Left kidney (tissue), 2 donors: Measurements from ENCODE around the gene PHKG1. TPM values are rescaled to one million over a fixed set of nuclear protein-coding genes. Genes with fewer than 3 reads are reported as not detected.
"Not testable (repeated sequence)": the region's sequence is repeated elsewhere in the genome, so short reads cannot be mapped to it uniquely, and the experiment has no call there.

Experiments
- DNase-seq: peaks from one replicate; pipeline ENCODE4 v3.0.0-alpha.2; 2013
- polyA plus RNA-seq: library from polyadenylated mRNA; unstranded; fragments of 120-200 nt; gene quantifications from one replicate; pipeline ENCODE4 v1.2.1, GENCODE V29; 2013; ENCODE audit not compliant: insufficient read length

PHKG1 gene
- polyA plus RNA-seq, 1 donor: 2.9 TPM

DNA sequence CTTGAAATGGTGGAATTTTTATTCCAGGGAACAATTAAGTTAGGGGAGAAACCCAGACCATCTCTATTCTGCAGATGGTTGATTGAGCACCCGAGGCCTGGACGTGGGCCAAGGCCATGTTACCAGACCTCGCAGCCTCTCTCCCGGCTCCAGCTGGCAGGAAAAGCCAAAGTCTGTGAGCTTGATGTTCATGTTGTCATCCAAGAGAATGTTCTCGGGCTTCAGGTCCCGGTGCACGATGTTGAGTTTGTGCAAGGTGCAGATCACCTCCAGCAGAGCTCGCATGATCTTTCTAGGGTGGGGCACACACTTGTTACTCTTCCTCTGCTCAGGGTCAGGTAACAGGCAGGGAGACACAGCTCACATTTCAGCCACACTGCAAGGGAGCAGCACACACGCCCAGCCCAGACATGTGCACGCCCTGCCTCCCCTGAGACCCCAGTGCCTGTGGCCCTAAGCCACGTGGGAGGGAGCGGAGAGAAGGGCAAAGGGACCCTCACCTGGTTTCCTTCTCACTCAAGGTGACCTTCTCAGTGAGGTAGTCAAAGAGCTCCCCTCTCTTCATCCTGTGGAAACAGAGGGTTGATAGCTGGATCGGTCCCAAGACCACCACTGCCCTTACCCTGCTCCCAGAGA is 9.5 kb downstream of the PHKG1 start:
- DNase-seq: no peak

DNA sequence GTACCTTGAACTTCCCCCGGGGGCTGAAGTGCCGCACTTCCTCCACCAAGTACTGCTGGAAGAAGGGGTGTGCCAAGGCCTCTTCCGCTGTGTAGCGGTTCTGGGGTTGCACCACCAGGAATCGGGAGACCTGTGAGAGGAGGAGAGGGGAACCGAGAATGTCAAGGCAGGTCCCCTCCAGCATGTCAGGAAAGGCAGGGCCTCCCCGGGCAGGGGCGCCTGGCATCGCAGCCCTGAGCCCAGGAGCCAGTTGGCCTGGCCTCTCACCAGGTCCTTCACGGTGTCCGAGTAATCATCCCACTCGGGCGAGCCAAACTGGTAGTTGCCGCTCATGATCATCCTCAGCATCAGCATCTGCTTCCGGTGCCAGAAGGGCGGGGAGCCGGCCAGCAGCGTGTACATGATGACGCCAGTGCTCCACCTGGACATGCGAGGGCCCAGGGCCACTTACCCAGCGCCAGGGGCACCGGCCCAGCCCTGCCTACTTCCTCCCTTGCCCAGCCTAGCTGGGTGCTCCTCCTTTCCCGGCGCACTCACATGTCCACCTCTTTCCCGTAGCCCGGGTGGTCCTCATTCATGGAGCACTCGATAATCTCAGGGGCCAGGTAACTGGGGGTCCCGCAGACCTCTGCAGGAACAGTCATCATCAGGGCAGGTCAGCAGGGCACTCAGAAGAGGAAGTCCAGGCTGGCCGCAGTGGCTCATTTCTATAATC is 11.0 kb downstream of the PHKG1 start:
- no peak for DNase-seq

DNA sequence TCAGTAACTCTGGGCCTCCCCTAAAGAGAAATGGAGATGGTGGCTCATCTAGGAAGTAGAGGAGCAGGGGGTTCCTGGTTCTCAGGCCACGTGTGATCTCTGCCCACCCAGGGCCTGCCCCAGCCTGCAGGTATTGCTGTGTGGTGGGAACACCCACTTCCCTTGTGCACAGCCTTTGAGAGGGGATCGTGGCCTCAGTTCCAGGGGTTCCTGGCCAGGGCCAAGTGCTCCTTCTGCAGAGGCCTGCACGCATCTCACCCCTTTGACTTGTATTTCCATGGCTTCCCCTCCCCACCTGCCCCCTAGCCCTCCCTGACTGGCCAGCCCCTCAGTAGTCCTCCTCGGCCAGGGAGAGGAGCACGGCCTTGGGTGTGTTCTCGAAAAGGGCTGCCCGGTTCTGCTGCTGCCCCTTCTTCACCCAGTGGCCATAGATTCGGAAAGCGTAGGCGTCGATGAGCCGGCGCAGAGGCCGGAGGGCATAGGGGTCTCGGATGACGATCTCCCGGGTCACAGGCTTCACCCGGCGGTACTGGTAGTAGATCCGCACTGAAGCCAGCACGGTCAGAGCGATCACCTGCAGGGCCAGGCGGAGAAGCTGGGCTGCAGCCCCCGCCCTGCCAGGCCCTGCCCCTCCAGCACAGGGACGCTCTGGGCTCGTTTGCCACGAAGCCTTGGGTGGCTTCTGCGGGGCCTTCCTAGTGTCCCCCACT is 11.9 kb downstream of the PHKG1 start:
- DNase-seq: not testable (repeated sequence)

DNA sequence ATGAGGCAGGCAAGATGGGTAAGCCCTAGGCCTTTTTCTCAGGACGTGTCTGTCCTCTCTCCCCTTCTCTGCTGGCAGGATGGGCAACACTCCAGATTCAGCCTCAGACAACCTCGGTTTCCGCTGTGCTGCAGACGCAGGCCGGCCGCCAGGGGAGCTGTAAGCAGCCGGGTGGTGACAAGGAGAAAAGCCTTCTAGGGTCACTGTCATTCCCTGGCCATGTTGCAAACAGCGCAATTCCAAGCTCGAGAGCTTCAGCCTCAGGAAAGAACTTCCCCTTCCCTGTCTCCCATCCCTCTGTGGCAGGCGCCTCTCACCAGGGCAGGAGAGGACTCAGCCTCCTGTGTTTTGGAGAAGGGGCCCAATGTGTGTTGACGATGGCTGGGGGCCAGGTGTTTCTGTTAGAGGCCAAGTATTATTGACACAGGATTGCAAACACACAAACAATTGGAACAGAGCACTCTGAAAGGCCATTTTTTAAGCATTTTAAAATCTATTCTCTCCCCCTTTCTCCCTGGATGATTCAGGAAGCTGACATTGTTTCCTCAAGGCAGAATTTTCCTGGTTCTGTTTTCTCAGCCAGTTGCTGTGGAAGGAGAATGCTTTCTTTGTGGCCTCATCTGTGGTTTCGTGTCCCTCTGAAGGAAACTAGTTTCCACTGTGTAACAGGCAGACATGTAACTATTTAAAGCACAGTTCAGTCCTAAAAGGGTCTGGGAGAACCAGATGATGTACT is 13.1 kb downstream of the PHKG1 start:
- no peak for DNase-seq

DNA sequence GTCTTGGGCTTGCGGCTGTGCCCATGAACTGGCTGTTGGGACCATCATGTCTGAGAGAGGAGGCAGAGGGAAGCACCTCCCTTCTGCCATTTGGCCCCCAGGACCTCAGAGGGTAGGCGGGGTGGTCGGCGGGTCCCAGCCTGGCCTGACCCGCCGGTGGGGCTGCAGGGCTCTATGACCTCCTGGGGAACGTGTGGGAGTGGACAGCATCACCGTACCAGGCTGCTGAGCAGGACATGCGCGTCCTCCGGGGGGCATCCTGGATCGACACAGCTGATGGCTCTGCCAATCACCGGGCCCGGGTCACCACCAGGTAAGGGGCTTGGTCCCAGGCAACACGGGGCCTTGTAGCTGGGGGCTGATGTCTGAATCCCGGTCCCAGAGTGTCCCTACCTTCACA is 14.6 kb downstream of the PHKG1 start:
- no peak for DNase-seq

DNA sequence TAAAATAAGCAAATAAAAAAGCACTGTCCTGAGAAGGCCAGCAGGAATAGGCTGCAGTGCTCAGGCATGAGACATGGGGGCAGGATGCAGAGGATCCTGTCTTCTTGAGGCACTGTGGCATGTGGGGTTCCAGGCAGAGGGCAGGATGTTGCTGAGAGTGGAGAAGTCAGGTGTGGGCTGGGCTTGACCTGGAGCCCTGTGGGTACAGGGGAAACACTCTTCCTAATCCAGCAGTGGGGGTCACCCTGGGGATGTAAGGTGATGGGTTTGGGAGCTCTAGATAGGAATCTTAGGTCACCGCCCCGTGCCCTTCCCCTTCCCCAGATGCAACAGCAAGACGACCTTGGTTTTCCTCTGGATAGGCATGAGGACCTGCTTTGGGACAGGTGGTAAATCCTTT is 15.1 kb downstream of the PHKG1 start:
- no peak for DNase-seq

DNA sequence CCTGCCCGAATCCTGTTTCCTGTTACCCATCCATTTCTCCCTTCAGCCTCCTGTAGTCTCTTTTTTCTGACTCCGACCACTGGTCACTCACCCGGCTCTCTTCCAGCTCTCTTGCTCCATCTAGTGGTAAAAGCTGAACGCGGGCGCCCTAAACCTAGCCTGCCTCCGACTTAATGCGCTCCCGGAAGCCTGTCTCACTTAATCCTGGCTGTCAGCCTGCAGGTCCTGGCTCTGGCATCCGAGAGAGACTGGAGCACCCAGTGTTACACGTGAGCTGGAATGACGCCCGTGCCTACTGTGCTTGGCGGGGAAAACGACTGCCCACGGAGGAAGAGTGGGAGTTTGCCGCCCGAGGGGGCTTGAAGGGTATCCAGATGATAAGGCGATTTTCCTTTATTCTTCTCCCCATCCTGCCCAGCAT is 18.4 kb downstream of the PHKG1 start:
- DNase-seq: peak; percentile 84

DNA sequence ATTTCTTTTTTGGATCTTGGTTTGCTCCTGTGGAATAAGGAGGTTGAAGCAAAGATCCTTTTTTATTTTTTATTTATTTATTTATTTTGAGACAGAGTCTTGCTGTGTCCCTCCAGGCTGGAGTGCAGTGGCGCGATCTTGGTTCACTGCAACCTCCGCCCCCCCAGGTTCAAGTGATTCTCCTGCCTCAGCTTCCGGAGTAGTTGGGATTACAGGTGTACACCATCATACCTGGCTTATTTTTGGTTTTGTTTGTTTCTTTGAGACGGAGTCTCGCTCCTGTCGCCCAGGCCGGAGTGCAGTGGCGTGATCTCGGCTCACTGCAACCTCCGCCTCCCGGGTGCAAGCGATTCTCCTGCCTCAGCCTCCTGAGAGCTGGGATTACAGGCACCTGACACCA is 26.4 kb downstream of the PHKG1 start:
- not testable (repeated sequence) for DNase-seq

DNA sequence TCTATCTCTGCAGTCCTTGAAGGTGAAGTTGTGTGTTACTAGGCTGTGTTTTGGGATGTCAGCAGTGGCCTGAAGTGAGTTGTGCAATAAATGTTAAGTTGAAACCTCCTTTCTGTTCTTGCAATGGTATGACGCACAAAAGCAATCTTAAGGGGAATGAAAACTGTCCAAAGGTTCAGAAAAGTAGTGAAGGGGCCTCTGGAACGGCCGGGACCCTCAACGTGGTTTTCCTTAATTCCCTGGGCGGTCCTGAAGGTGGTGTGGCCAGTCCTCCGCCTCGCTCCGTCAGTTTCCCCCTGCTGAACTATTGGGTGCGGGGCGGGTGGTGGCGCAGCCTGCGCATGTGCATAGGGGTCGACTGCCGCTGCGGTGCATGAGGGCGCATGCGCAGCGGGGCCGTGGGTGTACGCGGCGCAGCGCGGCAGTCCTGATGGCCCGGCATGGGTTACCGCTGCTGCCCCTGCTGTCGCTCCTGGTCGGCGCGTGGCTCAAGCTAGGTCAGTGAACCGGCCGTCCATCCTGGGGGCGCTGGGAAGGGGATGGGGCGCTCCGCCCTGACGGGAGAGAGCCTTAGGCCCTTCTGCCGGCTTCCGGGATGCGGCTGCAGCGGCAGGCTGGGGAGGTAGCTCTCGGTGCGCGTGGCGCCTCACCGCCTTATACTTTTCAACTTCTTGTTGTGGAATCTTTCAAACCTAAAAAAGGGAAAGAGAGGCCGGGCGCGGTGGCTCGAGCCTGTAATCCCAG is 28.7 kb downstream of the PHKG1 start, which contains the start of gene SUMF2:
SUMF2 (plus strand) TSS at position 405 of the 744 bp plus-strand sequence; CDS start at position 431, 26 bp downstream.
- peak; percentile 90 for DNase-seq

DNA sequence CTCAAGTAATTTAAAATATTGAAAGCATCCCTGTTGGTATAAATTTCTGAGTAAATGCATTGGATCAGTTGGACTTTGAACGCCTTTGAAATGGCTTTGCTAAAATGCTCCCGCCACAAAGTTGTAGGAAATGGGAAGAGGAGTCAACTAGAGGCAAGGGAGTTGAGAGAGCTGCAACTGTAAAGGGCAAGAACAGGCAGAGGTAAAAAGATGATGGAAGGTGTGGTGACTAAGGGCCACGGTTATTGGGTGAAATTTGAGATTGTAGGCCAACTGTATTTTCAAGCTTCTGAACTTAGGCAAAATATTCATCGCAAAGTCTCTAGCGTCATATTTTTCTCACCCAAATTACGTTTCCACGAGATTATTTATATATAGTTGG is 29.3 kb downstream of the PHKG1 start:
- DNase-seq: no peak

DNA sequence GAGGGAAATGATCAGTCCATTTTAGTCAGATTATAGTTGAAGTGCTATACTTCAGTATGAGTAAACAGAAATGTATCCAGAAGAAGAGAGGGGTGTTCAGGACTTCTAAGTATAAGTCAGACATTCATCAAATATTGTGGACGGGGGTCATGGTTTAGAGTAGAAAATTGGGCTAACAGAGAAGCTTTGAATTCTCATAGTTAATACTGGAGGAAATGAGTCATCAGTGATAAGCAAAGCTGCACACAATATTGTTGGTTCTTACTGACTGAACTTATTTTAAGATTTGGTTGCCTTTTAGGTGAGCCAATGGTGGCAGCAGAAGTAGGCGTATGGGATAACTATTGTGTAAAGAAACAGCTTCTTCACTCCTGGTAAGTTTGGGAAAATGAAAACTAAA is 30.4 kb downstream of the PHKG1 start:
- no peak for DNase-seq

DNA sequence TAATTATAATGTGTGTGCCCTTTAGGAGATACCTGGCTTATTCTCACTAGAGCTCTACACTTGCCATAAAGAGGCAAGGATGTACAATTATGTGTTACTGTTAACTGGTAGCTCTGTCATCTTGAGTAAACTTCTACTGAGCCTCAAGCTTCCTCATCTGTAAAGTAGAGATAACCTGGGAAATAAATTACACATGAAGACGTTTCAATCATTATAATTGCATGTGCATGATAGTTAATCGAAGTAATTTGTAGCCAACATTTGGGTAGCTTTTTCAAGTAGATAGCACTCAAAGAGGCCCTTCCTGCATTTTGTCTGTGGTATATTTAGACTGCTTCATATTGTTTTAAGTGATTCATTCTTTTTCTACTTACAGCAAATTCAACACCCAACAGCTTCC is 38.8 kb downstream of the PHKG1 start:
- no peak for DNase-seq

DNA sequence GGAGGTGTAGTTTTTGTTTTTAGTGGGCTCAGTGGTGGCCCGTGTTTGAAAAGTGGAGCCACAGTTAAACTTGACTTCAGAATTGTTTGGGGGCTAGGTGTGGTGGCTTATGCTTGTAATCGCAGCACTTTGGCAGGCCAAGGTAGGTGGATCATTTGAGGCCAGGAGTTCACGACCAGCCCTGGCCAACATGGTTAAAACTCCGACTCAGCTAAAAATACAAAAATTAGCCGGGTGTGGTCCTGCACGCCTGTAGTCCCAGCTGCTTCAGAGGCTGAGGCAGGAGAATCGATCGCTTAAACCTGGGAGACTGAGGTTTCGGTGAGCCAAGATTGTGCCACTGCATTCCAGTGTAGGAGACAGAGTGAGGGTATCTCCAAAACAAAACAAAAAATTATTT is 39.4 kb downstream of the PHKG1 start:
- no peak for DNase-seq

DNA sequence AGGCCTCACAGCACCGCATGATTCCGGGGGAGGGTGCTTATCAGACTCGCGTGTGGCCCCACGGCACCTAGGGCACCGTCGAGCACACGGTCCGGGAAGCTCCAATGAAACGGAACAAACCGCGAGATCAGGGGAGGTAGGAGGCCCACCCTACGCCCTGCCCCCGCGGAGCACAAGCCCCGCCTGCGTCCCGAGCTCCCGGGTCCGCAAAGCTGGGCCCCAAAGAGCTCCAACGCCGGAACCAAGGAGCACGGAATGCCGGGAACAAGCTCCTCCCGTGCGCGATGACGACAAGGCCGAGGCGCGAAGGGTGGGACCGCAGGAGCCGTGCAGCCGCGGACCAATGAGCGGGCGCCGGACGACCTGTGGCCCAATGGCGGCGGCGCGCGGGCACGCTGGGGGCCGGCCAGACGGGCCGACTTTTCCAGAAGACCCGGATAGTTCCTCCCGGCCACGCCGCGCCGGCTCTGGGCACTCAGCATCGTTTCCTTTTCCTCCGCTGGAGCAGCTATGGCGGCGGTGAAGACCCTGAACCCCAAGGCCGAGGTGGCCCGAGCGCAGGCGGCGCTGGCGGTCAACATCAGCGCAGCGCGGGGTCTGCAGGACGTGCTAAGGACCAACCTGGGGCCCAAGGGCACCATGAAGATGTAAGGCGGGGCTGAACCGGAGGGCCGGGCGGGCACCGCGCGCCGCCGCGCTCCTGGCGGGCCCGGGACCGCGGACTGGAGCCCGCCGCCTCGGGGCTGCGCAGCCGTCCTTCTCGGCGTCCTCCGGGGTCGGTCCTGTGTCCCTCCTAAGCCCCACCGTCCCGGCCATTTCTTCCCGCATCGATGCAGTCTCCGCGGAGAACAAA is 41.2 kb downstream of the PHKG1 start, which contains the start of the genes CCT6A and PSPH:
CCT6A (plus strand) TSS at position 427 of the 853 bp plus-strand sequence; CDS start at position 511, 84 bp downstream.
PSPH (minus strand) TSS at position 106 of the 853 bp plus-strand sequence. CDS start 30,232 bp downstream, outside the sequence.
- DNase-seq: peak; percentile 97

DNA sequence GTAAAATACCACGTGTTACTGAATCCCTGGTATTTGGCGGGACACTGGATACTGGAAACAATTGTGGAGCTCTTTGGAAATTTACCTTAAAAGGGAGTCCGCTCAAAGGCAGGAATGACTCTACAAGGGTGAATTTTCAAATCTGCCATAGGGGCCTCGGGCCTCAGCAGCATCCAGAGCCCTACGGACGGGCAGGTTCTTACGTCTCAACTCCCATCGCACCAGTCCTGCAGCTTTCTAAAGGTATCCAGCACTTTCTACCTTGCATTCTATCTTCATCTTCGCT is 41.8 kb downstream of the PHKG1 start:
- DNase-seq: no peak

DNA sequence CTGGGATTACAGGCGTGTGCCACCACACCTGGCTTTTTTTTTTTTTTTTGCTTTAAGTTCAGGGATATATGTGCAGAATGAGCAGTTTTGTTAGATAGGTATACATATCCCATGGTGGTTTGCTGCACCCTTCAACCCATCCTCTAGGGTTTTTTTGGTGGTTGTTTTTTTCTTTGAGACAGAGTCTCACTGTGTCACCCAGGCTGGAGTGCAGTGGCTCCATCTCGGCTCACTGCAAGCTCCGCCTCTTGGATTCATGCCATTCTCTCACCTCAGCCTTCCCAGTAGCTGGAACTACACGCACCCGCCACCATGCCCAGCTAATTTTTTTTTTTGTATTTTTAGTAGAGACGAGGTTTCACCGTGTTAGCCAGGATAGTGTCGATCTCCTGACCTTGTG is 44.0 kb downstream of the PHKG1 start:
- DNase-seq: not testable (repeated sequence)

DNA sequence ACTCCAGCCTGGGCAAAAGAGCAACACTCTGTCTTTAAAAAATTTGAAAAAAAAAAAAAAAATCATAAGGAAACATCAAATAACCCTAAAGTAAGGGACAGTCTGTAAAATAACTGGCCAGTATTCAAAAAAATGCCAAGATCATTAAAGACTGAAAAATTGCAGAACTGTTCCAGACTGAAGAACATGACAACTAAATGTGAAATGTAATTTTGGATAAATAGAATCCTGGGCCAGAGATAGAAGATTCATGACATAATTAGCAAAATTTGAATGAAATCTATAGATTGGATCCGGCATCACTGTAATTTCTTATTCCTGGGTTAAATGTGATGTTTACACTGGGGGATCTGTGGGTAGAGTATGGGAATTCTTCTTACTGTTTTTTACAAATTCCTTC is 44.5 kb downstream of the PHKG1 start:
- no peak for DNase-seq

DNA sequence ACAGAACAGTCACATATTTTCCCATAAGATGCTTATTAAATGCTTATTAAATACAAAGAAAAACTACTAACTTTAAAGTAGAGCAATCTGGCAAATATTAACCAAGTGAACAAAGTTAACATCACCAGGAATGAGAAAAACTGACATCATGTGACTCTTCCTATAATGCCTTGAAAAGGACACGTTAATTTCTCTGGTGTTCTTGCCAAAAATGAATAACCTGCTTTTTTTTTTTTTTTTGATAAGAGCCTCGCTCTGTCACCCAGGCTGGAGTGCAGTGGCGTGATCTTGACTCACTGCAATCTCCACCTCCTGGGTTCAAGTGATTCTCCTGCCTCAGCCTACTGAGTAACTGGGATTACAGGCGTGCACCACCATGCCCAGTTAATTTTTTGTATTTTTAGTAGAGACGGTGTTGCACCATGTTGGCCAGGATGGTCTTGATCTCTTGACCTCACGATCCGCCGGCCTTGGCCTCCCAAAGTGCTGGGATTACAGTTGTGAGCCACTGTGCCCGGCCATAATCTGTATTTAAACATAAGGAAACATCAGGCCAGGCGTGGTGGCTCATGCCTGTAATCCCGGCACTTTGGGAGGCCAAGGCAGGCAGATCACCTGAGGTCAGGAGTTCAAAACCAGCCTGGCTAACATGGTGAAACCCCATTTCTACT is 45.2 kb downstream of the PHKG1 start:
- not testable (repeated sequence) for DNase-seq

DNA sequence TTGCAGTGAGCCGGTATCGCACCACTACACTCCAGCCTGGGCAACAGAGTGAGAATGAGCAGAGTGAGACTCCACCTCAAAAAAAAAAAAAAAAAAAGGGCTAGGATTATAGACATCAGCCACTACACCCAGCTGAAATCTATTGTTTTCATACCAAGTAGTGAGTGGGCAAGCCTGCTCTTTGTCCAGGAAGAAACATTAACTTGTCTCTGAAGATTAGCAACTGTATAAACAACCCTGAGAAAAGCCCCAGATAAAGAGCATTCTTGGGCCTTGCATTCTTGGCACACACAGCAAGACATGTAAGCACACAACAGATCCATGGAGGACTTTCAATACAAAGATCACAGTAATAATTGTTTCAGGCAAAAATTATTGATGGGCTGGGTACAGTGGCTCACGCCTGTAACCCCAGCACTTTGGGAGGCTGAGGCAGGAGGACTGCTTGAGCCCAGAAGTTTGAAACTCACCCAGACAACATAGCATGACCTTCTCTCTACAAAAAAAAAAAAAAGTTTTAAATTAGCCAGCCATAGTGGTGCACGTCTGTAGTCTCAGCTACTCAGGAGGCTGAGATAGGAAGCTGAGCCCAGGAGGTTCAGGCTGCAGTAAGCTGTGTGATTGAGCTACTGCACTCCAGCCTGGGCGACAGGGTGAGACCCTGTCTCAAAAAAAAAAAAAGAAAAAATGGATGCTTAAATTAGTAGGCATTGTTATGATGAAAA is 45.9 kb downstream of the PHKG1 start:
- peak; percentile 39 for DNase-seq
